Measurements from ENCODE around the gene CCR2. TPM values are rescaled to one million over a fixed set of nuclear protein-coding genes. Genes with fewer than 3 reads are reported as not detected.

CCR2 gene
- total RNA-seq, 4 donors from 2014 or later: 1.7 to 4.8 (median 2.9) TPM

GRCh38 chr3:46406443-46406787 lies 52.5 kb downstream of the CCR2 start:
- TF ChIP-seq CTCF (IDR thresholded peaks at IDR 0.05) (no peak), EP300 (IDR thresholded peaks at IDR 0.05) (peak in 1 of 2 donors; percentile 10), POLR2A (IDR thresholded peaks at IDR 0.05) (no peak)
- 30 to 53% methylated on average over 4 of the region's 4 CpGs for WGBS, 2 donors
- DNase-seq (ENCODE audit: low spot score in 2 of 2): no peak
- H3K9me3 ChIP-seq: no peaks in the 10 kb centered on the region
- H3K36me3 ChIP-seq: no peaks in the 10 kb centered on the region
- peak overlapping the region in 1 of 4 donors; percentile 36 for H3K4me3 ChIP-seq
- no peaks in the 10 kb centered on the region for H3K27me3 ChIP-seq
- peak overlapping the region; percentile 22 to 82 (median 69) for H3K27ac ChIP-seq
- H3K4me1 ChIP-seq: peaks cover 0 to 23% (median 5%) of the 10 kb centered on the region in 4 donors

GRCh38 chr3:46406788-46407611 lies 53.1 kb downstream of the CCR2 start, which contains the start of the genes CCR5AS and CCRL2:
Gene CCR5AS, minus strand, starts transcription at chr3:46407066.
Gene CCRL2, plus strand, starts transcription at chr3:46407259. Its CDS starts 821 bp downstream, at chr3:46408080.
- Histone ChIP-seq H3K27me3 (no peaks in the 10 kb centered on the region), H3K9me3 (no peaks in the 10 kb centered on the region), H3K36me3 (no peaks in the 10 kb centered on the region), H3K27ac (peak within 1 kb of the TSS; percentile 22 to 82 (median 69)), H3K4me3 (peak within 1 kb of the TSS in 3 of 4 donors; percentile 25 to 36 (median 30)), H3K4me1 (peaks cover 0 to 23% (median 5%) of the 10 kb centered on the region in 4 donors)
- DNase-seq (ENCODE audit: low spot score in 2 of 2): peak in 1 of 2 donors; percentile 52
- TF ChIP-seq EP300 (IDR thresholded peaks at IDR 0.05) (peak; percentile 15 to 74), POLR2A (IDR thresholded peaks at IDR 0.05) (no peak)
- WGBS, 2 donors: 32 to 36% methylated on average over 20 of the region's 20 CpGs

GRCh38 chr3:46407970-46408369 lies 54.1 kb downstream of the CCR2 start:
- H3K27ac ChIP-seq: peak overlapping the region in 3 of 4 donors; percentile 64 to 82 (median 74)
- peaks cover 0 to 23% (median 5%) of the 10 kb centered on the region in 4 donors for H3K4me1 ChIP-seq
- peak overlapping the region in 3 of 4 donors; percentile 25 to 36 (median 30) for H3K4me3 ChIP-seq
- DNase-seq (ENCODE audit: low spot score in 2 of 2): no peak
- WGBS, 2 donors: 72 to 76% methylated on average over 7 of the region's 7 CpGs
- H3K27me3 ChIP-seq: no peaks in the 10 kb centered on the region
- no peaks in the 10 kb centered on the region for H3K9me3 ChIP-seq
- TF ChIP-seq CTCF (IDR thresholded peaks at IDR 0.05): no peak
- no peak for TF ChIP-seq POLR2A (IDR thresholded peaks at IDR 0.05)
- TF ChIP-seq EP300 (IDR thresholded peaks at IDR 0.05): no peak
- H3K36me3 ChIP-seq: no peaks in the 10 kb centered on the region

GRCh38 chr3:46408853-46409252 lies 54.9 kb downstream of the CCR2 start:
- WGBS, 2 donors: 85 to 87% methylated on average over 7 of the region's 7 CpGs
- Histone ChIP-seq H3K4me3 (no peak overlapping the region), H3K27me3 (no peaks in the 10 kb centered on the region), H3K9me3 (no peaks in the 10 kb centered on the region), H3K27ac (no peak overlapping the region), H3K4me1 (peaks cover 0 to 23% (median 5%) of the 10 kb centered on the region in 4 donors), H3K36me3 (no peaks in the 10 kb centered on the region)
- no peak for DNase-seq (ENCODE audit: low spot score in 2 of 2)
- TF ChIP-seq POLR2A (IDR thresholded peaks at IDR 0.05) (no peak), CTCF (IDR thresholded peaks at IDR 0.05) (no peak), EP300 (IDR thresholded peaks at IDR 0.05) (no peak)

GRCh38 chr3:46409739-46410489 lies 56.0 kb downstream of the CCR2 start:
- DNase-seq (ENCODE audit: low spot score in 2 of 2): no peak
- Histone ChIP-seq H3K4me3 (no peak overlapping the region), H3K36me3 (no peaks in the 10 kb centered on the region), H3K4me1 (peaks cover 0 to 21% (median 4%) of the 10 kb centered on the region in 4 donors), H3K27ac (no peak overlapping the region), H3K9me3 (no peaks in the 10 kb centered on the region), H3K27me3 (no peaks in the 10 kb centered on the region)
- no peak for TF ChIP-seq POLR2A (IDR thresholded peaks at IDR 0.05)
- TF ChIP-seq CTCF (IDR thresholded peaks at IDR 0.05): no peak
- no peak for TF ChIP-seq EP300 (IDR thresholded peaks at IDR 0.05)
- WGBS, 2 donors: 86 to 88% methylated on average over 9 of the region's 9 CpGs

Other genes starting within 250 kb of the CCR2 start
- 10 to 100 TPM in 1 of 4 donors, 1 to 10 TPM in 3; 4.0 to 25.2 (median 8.6) TPM for gene CCR1, start 145.8 kb upstream of the CCR2 start, total RNA-seq
- not detected for gene CCR3, start 111.7 kb upstream of the CCR2 start, total RNA-seq
- gene CCR5, start 16.8 kb downstream of the CCR2 start, total RNA-seq: 1 to 10 TPM in 1 of 4 donors, under 1 TPM in 3; 0.22 to 1.2 (median 0.87) TPM
- 1 to 10 TPM; 1.3 to 2.7 (median 1.9) TPM for gene CCRL2, start 53.1 kb downstream of the CCR2 start, total RNA-seq
- 1 to 10 TPM in 1 of 4 donors, under 1 TPM in 2, not detected in 1; 0.30 to 1.2 (median 0.42) TPM for gene LTF, start 110.8 kb downstream of the CCR2 start, total RNA-seq
- gene RTP3, start 143.9 kb downstream of the CCR2 start, total RNA-seq: not detected
- 1 to 10 TPM in 1 of 4 donors, under 1 TPM in 2, not detected in 1; 0.59 to 1.5 (median 0.60) TPM for gene LRRC2, start 212.2 kb downstream of the CCR2 start, total RNA-seq